Measurements from ENCODE around the gene LRRC39.

Gene LRRC39

DNA sequence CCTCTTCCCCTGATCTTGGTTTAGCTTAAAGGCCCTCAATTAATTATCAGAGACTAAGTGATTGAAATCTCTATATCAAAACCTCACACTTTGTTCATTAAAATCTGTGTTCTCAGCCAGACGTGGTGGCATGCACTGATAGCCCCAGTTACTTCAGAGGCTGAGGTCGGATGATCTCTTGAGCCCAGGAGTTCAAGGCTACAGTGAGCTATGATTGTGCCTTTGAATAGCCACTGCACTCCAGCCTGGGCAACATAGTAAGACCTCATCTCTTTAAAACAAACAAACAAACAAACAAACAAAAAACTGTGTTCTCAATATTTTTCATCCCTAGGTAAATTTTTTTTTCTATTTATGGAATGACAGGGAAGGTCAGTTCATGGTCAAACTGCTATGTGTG, 26.4 kb downstream of the LRRC39 start:
- in situ Hi-C loops (cut with HindIII; ENCODE audit: low sequenced_read_pairs) = no loop called here

DNA sequence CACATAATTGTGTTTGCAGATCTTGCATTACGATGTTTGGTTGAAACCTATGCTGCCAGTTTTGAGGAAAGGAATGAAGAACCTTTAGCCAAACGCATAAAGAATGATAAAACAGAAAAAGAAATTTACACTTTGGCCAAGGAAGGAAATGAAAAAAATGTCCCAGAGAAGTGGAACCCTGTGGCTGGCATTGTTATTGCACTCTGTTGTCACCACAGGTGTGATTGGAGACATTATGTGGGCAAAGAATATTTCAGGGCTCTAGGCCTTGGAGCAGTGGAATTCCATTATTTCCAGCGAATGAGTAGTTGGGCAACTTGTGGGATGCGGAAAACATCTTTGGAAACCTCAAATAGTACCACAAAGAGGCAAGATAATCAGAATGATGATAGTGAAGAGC, 30.2 kb downstream of the LRRC39 start:
- in situ Hi-C loops (cut with HindIII; ENCODE audit: low sequenced_read_pairs) = no loop called here

DNA sequence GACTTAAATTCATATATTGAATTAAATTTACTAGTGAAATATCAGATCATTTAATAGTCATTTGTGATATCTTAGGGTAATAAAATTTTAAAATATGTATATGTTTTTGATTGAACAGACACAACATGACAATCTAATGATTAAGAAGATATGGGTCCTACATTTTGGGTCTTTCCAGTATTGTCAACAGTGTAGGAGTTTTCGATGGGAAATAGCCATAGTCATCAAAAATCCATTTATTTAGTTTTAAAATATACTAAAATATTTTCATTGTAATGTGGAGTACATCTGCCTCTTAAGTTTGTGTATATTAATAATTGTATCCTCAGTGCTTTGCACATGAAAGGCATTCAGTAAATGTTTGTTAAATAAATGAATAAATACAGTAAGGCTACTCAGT, 31.1 kb downstream of the LRRC39 start:
- in situ Hi-C loops (cut with HindIII; ENCODE audit: low sequenced_read_pairs) = no loop called here

DNA sequence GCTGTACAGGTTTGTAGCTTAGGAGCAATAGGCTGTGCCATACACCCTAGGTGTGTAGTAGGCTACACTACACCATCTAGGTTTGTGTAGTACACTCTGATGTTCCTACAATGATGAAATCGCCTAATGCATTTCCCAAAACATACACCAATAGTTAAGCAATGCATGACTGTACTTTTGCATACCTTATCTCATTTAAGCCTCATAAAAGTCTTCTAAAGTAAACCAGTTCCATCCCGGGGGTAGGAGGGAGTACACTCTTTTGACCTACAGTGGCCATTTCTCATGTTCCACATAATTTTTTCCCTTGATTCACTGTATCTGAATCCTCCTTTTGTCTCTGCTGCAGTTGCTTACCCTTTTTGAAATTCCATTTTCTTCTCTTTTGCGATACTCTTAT, 32.9 kb downstream of the LRRC39 start:
- in situ Hi-C loops (cut with HindIII; ENCODE audit: low sequenced_read_pairs) = no loop called here

DNA sequence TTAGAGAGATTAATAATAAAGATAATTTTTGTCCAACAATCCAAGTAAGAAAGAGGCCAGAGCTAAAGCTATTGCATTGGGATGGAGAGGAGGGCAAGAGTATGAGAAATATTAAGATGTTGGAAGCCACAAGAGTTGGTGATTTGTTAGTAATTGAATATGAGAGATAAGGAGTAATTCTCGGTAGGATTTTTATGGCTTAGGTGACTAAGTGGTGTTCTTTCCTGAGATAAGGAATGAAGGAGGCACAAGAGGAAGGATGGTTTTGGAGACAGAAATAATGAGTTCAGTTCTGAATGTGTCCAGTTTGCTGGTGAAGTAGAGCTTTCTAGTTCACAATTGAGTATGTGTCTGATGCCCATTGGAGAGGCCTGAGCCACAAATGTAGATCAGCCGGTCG, 35.7 kb downstream of the LRRC39 start:
- in situ Hi-C loops (cut with HindIII; ENCODE audit: low sequenced_read_pairs) = no loop called here

DNA sequence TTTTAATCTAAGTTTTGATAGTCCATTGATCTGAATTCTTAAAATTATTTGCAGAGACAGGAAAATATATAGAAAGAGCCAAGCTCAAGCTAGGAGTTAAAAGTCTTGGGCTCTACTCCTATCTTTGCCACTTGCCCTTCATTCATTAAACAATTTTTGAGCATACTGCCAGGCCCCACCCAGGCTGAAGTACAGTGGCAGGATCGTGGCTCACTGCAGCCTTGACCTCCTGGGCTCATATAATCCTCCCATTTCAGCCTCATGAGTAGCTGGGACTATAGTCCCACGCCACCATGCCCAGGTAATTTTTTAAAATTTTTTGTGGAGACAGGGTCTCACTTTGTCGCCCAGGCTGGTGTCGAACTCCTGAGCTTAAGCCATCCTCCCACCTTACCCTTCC, 36.9 kb downstream of the LRRC39 start:
- in situ Hi-C loops (cut with HindIII; ENCODE audit: low sequenced_read_pairs) = no loop called here

DNA sequence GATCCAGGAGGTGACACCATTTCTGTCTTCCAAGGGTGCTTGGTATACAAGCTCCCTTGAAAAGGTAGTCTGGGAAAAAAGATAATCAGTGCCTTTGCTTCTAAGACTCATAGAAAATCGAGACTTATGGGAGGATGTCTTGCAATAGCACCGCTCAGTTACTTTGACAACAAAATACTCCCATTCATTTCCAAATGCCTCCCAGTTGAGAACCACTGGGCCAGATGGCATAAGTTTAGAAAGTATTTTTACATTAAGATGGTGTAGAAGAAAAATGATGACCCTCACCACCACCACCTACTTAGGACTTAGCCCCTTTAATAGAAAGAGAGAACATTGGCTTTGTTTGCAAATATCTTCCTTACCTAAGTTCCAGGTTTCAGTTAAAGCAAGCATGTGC, 40.5 kb downstream of the LRRC39 start:
- in situ Hi-C loops (cut with HindIII; ENCODE audit: low sequenced_read_pairs) = no loop called here

DNA sequence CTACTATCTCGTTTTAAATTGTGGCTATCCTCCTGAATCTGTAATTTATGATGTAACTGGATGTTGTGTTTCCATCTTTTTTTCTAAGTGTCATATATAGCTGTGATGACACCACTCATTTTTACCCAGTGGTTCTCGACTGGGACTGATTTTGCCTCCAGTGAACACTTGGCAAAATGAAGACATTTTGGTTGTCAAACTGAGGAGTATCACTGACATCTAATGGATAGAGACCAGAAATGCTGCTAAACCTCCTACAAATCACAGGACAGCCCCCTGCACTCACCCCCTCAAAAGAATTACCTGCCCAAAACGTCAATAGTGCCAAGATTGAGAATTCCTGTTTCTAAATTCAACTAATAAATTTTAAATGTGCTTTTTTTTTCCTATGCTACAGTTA, 43.2 kb downstream of the LRRC39 start:
- in situ Hi-C loops (cut with HindIII; ENCODE audit: low sequenced_read_pairs) = no loop called here

DNA sequence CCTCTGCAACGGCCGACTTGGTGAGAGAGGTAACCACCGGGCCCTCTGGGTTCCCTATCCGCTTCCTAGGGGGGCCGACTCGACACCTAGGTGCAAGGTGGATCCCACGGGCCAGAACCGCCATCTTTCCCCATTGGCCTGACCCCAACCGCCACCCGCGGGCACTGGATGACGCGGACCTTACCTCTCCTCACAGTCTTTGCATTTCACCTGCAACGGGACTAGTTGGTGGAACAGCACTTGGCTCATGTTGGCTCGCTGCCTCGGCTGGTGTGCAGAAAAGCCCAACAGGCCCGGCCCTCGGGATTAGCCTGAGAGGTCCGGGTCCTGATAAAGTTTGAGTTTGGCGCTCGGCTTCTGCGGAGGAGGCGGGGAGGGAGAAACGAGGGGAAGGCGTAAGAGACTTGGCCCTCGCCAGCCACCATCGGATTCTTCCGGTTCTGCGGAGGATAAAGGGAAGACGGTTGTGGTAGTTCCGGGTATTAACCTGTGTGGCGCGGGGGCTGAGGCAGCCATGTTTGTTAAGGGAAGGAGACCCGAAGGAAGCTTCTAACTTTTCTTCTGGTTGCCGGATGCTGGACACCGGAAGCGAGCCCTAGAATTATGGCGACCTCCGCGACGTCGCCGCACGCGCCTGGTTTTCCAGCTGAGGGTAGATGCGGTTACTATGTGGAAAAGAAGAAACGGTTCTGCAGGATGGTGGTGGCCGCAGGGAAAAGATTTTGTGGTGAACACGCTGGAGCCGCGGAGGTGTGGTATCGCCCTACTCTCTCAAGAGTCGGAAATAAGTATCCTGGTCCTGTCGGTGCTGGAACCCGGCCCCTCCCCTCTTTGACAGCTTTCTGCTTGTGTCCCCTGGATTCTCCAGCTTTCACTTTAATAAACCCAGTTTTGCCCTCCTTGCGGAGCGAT, 45.2 kb downstream of the LRRC39 start, which contains the start of the genes SASS6 and TRMT13:
Gene SASS6, minus strand, starts transcription at position 365 of the 912 bp plus-strand sequence. Its CDS starts 116 bp downstream, at position 249.
Gene TRMT13, plus strand, starts transcription at position 598 of the 912 bp plus-strand sequence. Its CDS starts 6 bp downstream, at position 604.
- in situ Hi-C loops (cut with HindIII; ENCODE audit: low sequenced_read_pairs) = no loop called here

DNA sequence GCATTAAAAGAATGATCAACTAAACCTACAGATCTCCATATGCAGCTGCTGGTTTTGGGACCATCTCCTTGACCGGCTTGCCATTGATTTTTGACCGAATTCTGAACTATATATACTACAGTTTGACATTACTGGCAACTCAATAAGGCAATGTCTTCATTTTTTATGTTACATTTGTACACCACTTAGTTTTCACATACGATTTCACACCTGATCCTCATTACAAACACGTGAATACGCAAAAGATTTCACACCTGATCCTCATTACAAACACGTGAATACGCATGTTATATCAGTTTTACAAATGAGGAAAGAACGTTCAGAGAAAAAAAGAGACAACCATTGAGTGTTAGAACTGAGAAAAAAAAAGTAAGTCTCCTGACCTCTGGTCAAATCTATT, 46.4 kb downstream of the LRRC39 start:
- in situ Hi-C loops (cut with HindIII; ENCODE audit: low sequenced_read_pairs) = no loop called here

DNA sequence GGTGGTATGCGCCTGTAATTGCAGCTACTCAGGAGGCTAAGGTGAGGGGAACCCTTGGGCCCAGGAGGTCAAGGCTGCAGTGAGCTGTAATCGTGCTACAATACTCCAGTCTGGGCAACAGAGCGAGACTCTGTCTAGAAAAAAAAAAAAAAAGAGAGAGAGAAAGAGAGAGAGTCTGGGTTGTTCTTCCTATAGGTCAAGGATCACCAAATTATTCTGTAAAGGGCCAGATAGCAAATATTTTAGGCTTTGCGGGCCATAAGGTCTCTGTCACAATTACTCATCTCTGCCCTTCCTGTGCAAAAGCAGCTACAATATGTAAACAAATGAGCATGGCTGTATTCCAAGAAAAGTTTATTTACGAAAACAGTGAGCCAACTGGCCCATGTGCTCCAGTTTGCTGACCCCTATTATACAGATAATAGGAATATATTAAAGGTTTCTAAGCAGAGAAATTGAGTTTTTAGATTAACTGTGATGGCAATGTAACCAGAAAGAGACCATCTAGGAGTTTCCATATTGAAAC, 47.4 kb downstream of the LRRC39 start:
- in situ Hi-C loops (cut with HindIII; ENCODE audit: low sequenced_read_pairs) = no loop called here

DNA sequence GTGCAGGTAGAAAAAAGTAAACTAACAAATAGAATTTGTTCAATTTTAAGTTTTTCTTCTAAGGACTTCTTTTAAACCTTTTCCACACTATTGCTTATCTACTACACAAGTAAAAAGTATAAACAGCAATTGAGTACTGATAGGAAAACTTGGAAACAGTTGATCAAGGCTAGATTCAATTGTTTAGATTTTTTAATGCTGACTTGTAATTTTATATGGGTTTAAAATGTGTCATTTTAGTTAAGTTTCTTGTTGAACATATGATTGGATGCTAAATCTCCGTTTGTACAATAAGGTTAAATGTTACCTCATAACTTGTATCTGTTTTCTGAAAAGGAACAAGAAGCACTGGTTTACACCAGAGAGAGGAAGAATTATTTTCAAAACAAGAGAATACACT, 50.8 kb downstream of the LRRC39 start:
- in situ Hi-C loops (cut with HindIII; ENCODE audit: low sequenced_read_pairs) = no loop called here

DNA sequence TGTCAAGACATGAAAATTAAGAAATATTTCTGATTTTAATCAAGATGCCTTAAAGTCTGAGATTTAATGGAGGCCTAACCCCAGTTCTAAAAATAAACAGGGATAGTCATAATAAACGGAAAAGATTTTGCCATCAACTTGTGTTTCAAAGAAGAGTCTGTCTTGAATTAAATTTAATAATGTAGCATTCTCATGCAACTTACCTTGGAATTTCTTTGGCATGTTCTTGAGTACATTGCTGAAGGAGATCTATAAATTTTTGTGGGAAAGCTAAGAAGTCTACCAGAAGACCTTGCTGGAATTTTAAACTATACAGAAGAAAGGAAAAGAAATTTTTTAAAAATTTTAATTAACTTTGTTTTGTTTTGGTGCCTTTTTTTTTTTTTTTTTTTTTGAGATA, 55.9 kb downstream of the LRRC39 start:
- in situ Hi-C loops (cut with HindIII; ENCODE audit: low sequenced_read_pairs) = no loop called here

DNA sequence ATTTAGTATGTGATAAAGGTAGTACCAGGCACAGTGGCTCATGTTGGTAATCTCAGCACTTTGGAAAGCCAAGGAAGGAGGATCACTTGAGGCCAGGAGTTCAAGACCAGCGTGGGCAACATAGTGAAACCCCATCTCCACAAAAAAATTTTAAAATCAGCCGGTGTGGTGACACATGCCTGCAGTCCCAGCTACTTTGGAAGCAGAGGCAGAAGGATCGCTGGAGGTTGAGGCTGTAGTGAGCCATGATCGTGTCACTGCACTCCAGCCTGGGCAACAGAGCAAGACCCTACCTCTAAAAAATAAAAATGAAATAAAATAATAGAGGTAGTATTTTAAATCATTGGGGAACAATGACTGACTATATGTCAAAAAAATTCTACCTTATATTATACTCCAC, 62.5 kb downstream of the LRRC39 start:
- in situ Hi-C loops (cut with HindIII; ENCODE audit: low sequenced_read_pairs) = no loop called here

DNA sequence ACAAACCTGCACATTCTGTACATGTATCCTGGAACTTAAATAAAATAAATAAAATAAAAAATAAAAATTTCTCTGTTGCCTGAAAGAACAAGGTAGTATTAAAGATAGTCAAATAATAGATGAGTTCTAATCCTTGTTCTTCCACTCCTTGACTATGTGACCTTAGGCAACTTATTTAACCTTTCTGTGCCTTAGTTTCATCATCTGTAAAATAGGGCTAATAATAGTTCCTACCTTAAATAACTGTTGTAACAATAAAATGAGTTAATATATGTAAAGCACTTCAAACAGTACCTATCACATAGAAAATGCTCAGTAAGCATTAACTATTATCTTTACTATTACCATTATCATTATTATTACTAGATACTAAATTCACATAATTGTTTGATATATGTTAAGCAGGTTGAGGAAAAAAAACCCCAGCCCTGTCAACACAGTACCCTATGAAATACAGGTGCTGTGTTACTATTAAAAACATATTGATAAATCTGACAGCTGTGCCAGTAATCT, 68.4 kb downstream of the LRRC39 start:
- in situ Hi-C loops (cut with HindIII; ENCODE audit: low sequenced_read_pairs) = no loop called here

DNA sequence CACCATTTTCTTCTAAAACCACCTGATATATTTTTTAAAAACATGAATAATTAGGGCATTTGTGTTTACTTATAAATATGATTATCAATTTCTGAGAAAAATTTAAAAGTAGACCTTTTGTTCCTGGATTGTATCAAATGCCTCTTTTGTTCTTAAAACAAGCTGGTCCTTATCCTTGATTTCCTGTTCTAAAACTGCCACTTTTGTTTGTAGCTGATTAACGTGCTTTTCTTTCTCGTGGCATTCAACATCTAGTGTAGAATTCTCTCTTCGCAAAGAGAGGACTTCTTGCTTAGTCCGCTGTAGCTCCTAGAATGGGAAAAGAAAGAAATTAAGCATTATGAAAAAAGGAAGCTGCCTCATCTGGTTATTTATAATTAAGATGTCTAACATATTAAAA, 70.4 kb downstream of the LRRC39 start:
- in situ Hi-C loops (cut with HindIII; ENCODE audit: low sequenced_read_pairs) = no loop called here

DNA sequence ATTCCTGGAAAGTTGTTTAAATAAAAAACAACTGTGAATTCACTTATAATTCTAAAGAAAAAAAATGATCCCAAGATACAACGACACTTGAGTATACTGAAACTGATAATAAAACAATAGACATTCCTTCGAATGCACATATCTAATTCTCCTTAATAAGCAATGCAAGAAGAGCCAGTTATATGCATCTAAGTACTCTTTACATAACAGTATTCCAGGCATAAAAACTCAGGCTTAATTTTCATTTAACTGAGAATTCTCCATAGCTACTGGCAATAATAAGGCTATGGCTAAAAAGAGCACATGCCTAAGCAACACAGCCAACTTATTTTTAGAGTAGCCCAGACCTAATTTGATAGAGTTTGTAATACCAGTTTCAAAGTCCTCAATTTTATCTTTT, 76.5 kb downstream of the LRRC39 start:
- in situ Hi-C loops (cut with HindIII; ENCODE audit: low sequenced_read_pairs) = no loop called here

DNA sequence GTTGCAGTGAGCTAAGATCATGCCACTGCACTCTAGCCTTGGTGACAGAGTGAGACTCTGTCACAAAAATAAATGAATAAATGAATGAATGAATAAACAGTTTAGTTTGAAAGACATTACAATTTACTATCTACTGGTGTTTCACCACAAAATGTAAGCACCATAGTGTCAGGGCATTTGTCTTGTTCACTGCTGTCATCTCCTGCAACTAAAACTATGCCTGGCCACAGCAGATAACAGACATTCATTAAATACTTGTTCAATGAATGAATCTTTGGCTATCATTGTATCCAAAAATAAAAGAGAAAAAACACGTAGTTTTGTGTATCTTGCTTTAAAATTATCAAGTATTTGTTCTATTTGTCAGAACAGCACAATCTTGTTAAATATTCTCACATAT, 77.9 kb downstream of the LRRC39 start:
- in situ Hi-C loops (cut with HindIII; ENCODE audit: low sequenced_read_pairs) = no loop called here

Measured in DLD1 (cell line).